Upper lobe of left lung (tissue), 4 donors: ENCODE measurements around the gene C3orf18.

Experiments used
- EP300 ChIP-seq, 4 donors: sonication (generic); formaldehyde crosslinking; IDR thresholded peaks; one replicate each; pipeline ENCODE4 v1.5.1; 2017; ENCODE audit warnings: antibody characterized with exemption in 4 of 4, control low read depth in 2 of 4
- POLR2AphosphoS5 ChIP-seq, 2 donors: sonication (generic); formaldehyde crosslinking; IDR thresholded peaks; one replicate each; pipeline ENCODE4 v1.5.1; 2017; ENCODE audit warnings: antibody characterized with exemption in 2 of 2
- TF ChIP-seq, protein P1 (sequence below), 6 experiments: fragments of 450-650 bp in 4 of 6; fragments of 200-600 bp in 2 of 6; sonication (generic) in 2 of 6; IDR thresholded peaks; one replicate each; pipeline ENCODE4 v1.5.1; 2016 to 2019; ENCODE audit warnings: antibody characterized with exemption in 6 of 6

DNA sequence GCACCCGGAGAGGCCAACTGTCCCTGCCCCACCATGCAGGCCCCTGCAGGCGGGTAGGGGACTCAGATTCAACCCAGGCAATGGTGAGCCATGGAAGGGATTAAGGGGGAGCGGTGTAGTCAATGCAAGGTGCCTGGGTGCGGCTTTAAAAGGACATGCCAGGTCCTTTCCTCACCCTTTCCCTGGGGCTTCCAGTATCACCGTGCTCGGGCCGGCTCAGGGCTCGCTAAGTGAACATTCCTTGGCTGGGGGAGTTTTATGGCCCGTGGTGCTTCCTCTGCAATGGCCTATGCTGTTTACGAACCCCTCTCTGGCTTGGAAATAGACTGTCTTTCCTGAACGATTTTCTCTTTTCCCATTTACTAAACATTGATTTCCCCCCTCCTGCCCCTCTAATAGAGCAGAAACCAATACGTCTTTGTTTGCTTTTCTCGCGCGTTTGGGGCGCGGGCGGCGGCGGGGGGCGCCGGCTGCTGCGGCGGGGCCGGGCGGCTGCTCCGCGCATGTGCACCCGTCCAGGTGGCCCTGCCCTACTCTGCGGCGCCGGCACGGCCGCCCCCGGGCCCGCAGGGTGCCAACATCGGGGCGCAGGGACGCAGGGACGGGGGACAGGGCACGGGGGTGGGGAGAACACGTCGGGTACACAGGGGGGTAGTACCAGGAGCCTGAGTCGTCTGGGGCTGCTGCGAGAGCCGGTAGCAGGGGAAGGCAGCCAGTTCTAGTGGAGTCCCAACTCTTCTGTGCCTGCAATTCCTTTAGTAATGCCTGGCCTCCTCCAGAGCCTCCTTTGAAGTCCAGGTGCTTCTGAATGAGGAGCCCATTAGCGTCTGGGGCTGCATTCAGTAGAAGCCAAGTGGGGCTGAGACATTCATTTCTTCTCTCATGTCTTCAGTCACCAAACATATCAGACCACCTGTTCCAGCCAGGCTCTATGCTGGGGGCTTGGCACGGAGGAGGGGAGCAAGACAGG, 37.3 kb downstream of the C3orf18 start:
- TF ChIP-seq, protein P1, sequence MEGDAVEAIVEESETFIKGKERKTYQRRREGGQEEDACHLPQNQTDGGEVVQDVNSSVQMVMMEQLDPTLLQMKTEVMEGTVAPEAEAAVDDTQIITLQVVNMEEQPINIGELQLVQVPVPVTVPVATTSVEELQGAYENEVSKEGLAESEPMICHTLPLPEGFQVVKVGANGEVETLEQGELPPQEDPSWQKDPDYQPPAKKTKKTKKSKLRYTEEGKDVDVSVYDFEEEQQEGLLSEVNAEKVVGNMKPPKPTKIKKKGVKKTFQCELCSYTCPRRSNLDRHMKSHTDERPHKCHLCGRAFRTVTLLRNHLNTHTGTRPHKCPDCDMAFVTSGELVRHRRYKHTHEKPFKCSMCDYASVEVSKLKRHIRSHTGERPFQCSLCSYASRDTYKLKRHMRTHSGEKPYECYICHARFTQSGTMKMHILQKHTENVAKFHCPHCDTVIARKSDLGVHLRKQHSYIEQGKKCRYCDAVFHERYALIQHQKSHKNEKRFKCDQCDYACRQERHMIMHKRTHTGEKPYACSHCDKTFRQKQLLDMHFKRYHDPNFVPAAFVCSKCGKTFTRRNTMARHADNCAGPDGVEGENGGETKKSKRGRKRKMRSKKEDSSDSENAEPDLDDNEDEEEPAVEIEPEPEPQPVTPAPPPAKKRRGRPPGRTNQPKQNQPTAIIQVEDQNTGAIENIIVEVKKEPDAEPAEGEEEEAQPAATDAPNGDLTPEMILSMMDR (IDR thresholded peaks at IDR 0.05) = no peak
- TF ChIP-seq EP300 (IDR thresholded peaks at IDR 0.05) (no peak), POLR2AphosphoS5 (IDR thresholded peaks at IDR 0.05) (no peak)
